AG09319 (cell line): ENCODE results near the gene CAMK1G.

Source experiments
- DNase-seq: peaks from one replicate; pipeline ENCODE4 v3.0.0-alpha.2; 2010; ENCODE audit warnings: low read depth; ENCODE audit errors: extremely low read depth
- TF ChIP-seq, protein P1 (sequence below): IDR thresholded peaks from 2 replicates; pipeline ENCODE4 v1.5.1; 2011; ENCODE audit warnings: low read depth, mild to moderate bottlenecking, inconsistent platforms, low read length, moderate library complexity

Gene CAMK1G

DNA sequence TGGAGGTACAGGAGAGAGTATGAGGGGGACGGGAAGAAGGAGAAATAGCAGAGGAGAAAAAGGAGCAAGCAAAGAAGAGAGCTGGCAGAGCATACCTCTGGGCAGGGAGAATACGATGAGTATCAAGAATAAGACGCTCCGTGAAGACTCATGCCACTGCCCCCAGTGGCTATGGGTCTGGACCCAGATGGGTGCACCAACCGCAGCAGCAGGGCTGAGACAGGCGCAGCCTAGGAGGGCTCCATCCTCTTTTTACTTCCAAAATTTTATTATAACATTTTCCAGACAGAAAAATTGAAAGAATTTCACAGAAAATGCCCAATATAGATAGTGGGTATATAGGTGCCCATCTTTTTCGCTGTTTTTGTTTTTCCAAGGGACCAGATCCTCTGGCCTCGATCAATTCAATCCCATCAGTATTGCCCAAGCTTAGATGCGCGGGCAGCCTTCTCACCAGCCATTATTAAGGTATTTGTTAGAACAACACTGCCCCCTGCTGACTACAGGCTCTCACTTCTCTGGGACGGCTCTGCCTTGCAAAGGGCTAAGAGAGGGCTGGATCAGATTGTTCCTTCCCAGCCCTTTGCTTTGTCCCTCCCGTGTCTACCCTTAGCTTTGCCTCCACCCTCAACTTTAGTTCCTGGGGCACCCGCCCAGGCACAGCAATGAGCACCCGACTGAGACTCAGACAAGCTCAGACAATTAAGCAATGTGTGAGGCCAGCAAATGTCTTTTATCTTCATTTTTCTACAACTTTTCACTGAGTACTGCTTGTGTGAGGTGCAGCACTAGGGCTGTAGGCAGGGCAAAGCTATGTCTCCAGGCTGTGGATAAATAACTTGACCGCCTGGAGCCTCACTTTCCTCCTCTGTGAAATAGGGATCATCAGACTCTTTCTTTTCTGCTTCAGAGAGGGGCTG lies 17.5 kb upstream of the CAMK1G start:
- TF ChIP-seq, protein P1, sequence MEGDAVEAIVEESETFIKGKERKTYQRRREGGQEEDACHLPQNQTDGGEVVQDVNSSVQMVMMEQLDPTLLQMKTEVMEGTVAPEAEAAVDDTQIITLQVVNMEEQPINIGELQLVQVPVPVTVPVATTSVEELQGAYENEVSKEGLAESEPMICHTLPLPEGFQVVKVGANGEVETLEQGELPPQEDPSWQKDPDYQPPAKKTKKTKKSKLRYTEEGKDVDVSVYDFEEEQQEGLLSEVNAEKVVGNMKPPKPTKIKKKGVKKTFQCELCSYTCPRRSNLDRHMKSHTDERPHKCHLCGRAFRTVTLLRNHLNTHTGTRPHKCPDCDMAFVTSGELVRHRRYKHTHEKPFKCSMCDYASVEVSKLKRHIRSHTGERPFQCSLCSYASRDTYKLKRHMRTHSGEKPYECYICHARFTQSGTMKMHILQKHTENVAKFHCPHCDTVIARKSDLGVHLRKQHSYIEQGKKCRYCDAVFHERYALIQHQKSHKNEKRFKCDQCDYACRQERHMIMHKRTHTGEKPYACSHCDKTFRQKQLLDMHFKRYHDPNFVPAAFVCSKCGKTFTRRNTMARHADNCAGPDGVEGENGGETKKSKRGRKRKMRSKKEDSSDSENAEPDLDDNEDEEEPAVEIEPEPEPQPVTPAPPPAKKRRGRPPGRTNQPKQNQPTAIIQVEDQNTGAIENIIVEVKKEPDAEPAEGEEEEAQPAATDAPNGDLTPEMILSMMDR, result peak; percentile 76
- peak; percentile 46 for DNase-seq

DNA sequence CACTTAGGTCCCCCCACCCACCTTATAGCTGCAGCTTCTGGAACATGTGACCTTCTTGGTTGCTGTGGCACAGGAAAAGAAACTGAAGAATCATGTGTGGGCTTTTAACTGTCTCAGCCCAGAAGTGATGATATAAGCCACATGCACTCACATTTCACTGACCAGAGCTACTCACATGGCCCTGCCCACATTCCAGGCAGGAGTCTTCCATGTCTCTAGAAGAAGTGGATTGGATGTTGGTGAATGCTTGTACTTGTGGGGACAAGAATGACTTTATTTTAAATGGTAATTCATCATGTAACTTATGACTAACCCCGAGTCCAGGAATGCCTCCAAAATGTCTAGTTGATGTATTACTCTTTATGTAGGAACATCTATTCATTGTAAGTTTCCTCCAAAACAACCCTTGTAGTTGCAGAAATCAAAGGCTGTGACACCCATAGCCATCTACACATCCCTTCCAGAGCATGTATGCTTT lies 15.8 kb upstream of the CAMK1G start:
- TF ChIP-seq, protein P1, result no peak
- no peak for DNase-seq

DNA sequence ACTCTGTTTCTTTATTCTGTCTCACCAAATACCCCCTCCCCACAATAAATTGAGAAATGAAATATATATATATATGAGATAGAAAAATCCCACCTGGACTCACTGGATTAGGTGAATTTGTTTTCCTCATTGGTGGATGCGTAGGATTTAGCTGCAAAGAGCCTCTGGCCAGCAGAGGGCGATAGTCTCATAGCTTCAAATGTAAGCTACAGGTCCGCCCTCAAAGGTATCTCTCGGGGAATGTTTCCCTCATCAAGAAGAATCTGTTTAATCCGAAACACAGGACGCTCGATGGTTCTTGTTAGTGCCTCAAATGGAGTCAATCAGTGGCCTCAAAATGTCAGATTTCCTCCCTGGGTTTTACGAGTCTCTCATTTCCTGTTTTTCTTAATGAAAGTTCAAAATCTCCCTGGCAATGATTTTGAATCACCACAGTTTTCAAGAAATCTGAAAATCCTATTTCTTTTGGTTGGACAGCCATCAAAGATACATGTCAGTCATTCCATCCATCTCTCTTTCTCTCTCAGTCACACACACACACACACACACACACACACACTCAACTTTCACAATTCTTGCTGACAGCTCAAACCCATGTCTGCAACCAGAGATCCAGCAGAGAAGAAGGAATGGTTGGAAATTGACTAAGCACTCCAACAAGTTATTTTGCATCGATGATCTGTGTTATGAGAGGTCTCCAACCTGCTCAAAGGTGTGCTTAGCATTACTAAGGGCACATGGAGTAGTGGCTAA lies 13.9 kb upstream of the CAMK1G start:
- TF ChIP-seq, protein P1, result peak; percentile 93
- DNase-seq, result peak; percentile 32

DNA sequence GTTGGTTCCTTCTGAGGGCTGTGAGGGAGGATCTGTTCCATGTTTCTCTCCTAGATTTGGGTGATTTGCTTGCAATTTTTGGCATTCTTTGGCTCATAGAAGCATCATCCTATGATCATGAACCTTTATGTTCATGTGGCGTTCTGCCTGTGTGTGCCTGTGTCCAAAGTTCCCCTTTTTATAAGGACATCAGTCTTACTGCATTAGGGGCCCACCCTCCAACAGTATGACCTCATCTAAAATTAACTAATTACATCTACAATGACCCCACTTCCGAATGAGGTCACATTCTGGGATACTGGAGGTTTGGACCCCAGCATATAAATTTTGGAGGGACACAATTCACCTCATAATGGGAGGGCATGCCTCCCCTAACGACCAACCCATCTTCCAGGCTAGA lies 12.8 kb upstream of the CAMK1G start:
- TF ChIP-seq, protein P1, result no peak
- no peak for DNase-seq

DNA sequence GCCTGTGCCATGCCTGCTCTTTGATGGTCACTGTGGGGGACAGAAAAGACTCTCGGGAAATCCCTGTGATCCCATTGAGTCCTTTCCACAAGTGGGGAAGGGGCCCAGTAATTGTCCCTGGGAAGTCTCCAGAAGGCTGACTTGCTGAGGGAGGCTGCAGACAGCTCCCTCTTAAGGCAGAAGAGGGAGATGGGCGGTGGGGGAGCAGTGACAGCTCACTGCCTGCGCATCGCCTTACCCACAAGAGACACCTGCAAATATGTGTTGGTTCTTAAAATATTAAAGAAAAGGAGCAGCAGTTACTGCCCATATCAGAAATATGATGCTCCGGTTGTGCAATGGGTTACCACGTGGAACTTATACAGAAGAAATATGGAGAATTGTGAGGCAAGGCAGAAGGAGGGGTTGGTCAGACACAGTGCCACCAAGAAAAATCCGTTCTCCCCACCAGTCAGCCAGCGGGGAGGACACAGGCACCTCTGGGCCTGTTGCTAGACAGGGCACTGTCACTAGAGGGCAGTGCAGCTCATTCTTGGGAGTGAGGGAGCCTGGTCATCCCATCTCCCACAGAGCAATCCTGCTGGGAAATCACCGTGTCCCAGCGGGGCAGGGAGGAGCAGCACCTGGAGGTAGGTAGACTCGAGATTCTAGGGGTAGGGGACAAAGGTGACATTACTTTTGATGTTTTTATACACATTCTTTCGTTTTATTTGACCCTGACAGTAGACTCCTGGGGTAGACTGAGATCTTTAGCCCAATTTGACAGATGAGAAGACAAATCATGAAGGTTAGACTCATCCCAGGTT lies 6.9 kb upstream of the CAMK1G start:
- TF ChIP-seq, protein P1, result peak; percentile 94
- DNase-seq, result peak; percentile 22

DNA sequence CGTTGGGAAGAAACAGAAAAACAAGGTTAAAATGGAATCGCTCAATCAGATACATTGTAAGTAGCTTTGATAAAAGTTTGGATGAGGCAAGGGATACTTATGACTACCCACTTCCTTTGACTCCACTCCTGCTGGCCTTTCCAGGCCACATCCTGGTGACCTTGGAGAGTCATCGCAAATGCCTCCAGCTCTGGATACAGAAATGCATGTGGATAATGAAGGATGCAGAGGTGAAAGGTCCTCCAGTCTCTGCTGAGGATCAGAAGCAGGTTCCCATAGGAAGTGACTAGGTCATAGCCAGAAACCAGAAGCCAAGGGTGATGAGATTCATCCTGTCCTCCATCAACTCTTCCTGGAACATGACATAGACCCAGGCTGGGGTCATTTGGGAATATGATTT lies 6.2 kb upstream of the CAMK1G start:
- TF ChIP-seq, protein P1, result no peak
- no peak for DNase-seq
